Hematopoietic multipotent progenitor cell treated with erythropoietin and hydrocortisone succinate and interleukin-3 and kit ligand, for 8 days (in vitro differentiated cells): ENCODE data around the gene PRELP.
"Not testable (repeated sequence)": the region's sequence is repeated elsewhere in the genome, so short reads cannot be mapped to it uniquely, and the experiment has no call there.

ENCODE experiments used
- DNase-seq: peaks from one replicate; pipeline ENCODE4 v3.0.0-alpha.2; 2015

The PRELP gene

GRCh38 chr1:203475012-203475981, at the start of gene PRELP:
PRELP (plus strand) TSS chr1:203475806; CDS start chr1:203483185, 7,379 bp downstream.
- DNase-seq, result no peak

DNA sequence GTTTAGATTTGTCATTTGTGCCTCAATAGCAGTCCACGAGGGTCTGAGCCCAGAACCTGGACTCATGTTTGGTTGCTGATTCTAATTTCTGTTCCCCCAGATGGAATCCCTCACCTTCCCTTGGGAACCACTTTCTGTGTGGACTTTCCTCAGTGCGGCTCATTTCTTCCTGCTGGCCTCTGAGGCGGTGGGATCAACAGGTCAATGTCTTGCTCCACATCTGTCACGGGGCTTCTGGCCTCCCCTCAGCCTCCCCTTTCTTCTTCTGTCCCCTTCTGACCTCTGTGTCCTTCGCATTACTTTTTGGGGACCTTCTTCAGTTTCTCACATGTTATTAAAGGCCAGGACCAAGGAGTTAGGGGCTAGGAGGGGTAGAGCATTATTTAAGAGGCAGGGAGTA, 49.2 kb upstream of the PRELP start:
- no peak for DNase-seq

DNA sequence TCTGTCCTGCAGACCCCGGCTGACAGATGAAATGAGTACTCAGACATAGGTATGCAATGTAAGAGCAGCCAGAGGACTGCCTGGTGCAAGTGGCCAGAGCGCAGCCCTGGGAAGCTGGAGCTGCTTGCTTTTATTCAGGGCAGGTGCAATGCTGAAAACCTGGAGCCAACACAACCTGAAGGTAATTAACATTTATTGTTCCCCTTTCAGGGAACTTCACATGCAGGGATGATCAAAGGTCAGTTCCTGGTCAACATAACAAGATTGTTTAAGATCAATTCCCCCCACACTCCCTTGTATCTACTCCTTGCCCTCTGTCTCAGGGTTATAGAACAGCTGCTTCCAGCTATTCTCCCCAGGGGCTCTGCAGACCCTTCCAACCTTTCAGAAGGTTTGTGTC, 48.7 kb upstream of the PRELP start:
- no peak for DNase-seq

DNA sequence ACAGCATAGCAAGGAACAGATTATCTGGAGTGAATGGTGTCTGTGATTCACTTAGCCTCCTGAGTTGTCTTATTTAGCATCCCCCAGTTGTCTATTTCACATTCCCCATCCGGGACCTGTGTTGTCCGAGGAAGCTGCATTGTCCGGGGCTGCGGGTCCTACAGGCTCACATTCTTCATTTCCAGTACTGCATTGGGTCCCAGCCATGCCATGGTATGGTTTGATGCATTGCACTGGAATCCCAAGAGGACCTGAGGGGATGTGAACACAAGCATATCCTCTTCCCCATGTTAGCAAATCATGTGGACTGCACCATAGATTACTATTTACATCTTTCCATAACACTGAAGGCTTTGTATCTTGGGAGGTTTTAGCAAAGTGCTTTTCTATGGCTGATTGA, 48.2 kb upstream of the PRELP start:
- DNase-seq, result no peak

DNA sequence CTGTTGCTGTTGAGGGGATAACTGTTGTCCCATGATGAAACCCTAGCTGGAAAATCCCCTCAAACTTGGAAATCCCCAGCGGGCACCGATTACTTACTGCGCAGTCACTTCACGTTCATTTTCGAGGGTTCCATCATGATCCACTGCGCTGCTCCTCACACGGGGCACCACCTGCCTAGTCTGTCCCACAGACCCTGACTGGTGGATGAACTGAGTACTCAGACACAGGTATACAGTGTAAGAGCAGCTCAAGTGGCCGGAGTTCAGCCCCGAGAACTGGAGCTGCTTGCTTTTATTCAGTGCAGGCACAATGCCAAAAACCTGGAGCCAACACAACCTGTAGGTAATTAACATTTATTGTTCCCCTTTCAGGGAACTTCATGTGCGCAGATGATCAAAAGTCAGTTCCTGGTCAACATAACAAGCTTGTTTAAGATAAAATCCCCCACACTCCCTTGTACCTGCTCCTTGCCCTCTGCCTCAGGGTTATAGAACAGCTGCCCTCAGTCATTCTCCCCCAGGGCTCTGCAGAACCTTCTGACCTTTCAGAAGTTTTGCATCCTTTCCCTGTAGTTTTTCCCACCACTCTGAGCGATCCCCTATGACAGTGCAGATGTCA, 46.5 kb upstream of the PRELP start:
- DNase-seq, result no peak

- DNase-seq, result no peak
These were observed 40.0 kb upstream of the PRELP start for GRCh38 chr1:203435615-203436014.

GRCh38 chr1:203437696-203438315, 37.8 kb upstream of the PRELP start:
- DNase-seq, result peak; percentile 23

DNA sequence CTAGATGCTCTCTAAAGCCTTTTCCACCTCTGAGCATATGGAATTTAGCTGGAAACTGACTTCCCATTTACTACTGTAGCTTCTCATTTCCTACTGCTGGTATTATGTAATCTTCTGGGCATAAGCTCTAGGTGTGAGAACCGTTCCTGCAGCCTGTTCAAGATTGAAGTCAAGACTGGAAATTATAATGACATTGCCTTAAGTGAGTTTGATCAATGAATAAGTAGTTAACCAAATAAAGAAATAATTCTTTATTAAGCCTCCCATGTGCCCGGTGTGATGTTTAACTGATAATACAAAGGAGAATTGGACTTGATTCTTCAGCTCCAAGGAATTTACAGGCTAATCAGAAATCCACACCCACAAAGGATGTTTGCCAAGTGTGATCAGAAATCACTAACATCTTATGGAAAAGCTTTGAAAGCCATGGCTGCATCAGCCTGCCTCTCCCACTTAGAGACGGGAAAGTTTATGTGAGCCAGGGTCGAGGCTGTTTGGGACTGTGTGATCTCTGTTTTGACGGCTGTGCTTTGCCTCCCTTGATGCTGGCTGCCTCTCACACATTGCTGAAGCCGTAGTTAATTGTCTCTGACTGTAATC, 36.4 kb upstream of the PRELP start:
- no peak for DNase-seq

- DNase-seq, result no peak
These were observed 34.8 kb upstream of the PRELP start for GRCh38 chr1:203440771-203441170.

DNA sequence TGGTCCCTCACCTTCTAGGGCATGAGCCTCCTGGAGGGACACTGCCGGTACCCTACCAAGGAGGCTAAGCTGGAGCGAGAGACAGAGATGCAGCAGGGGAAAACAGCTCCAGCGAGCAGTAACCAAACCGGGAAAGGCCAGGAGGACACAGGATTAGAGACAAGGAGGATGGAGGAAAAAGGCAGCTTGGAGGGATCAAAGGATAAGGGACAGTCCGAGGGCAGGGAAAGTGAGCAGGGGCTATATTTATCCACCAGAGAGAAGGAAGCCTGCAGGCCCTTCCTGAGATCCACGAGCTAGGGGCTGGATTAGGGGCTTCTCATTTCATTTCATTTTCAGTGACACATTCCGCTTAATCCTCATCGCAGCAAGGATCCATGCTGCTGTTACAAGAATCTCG, 33.8 kb upstream of the PRELP start:
- no peak for DNase-seq

- no peak for DNase-seq
These were observed 32.8 kb upstream of the PRELP start for GRCh38 chr1:203442821-203443220.

DNA sequence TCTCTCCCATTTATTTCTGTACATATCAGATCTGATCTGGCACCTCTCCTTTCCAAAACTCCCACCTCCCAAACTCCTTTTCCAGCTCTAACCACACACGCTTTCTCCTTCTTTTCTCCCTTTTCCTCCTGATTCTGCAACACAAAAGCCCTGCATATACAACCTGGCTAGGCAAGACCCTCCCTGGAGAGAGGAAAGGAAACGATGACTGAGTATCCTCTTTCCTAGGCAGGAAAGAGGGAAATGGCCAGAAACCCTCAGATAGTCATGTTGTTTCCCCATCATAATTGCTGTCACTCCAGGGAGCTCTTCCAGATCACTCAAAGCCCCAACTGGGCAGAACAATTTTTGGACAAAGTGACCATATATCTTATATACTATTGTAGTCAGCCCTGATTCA, 32.3 kb upstream of the PRELP start:
- DNase-seq, result no peak

- no peak for DNase-seq
These were observed 31.4 kb upstream of the PRELP start for GRCh38 chr1:203444171-203444576.

DNA sequence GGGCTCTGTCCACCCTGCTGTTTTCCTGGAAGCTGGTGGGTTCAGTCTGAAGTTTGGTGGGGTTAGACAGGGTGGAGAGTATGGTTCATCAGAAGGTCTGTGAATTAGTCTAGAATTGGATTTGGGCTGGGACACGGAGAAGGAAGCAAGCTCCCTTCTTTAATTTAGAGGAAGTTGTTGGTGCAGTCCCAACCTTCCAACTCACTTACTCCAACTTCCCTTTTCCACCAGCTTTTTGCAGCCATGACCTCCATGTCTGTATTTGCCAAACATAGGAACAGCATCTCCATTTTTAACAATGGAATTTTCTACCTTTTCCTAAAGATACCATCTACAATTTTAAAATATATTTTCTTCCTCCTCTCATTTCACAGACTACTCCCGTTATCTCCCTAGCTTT, 28.5 kb upstream of the PRELP start:
- DNase-seq, result no peak

DNA sequence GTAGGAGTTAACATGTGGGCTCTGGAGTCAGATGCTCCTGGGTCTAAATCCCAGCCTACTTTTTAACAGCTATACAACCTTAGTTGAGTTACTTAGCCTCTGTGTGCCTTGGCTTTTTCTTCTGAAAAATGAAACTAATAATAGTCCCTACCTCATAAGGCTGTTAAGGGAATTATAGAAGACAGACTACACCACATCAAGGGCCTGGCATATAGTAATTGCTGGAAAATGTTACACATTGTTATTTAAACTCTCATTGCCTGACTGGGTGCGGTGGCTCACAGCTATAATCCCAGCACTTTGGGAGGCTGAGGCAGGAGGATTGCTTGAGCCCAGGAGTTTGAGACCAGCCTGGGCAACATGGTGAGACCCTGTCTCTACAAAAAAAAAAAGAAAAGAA, 28.0 kb upstream of the PRELP start:
- not testable (repeated sequence) for DNase-seq

- DNase-seq, result no peak
These were observed 27.0 kb upstream of the PRELP start for GRCh38 chr1:203448521-203449061.

GRCh38 chr1:203450001-203450400, 25.6 kb upstream of the PRELP start:
- no peak for DNase-seq

DNA sequence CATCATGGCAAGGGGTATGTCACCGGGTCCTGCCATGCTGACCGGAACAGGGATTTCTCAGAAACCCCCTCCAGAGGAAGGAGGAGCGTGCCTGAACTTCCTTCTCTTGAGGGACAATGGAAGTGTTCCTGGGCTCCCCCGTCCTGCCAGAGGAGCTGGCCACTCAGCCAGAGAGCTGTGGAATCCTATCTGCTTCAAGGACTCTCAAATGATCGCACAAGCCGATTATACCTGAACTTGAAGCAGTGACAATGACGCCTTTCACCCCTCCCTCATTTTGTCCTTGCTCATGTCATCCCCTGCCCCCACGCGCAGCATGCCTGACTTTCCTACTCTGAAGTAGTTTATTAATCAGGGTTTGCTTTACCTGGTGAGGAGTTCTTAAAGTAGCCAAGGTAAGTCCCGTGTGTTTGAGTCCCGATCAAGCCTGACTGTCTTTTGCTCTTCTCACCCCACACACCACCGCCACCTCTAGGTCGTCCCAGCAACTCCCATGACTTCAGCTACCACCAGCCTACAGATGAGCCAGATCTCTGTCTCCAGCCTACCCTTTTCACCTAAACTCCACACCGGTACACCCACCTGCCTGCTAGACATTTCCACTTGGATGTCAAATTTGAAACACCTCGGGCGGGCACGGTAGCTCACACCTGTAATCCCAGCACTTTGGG, 25.0 kb upstream of the PRELP start:
- DNase-seq, result no peak

DNA sequence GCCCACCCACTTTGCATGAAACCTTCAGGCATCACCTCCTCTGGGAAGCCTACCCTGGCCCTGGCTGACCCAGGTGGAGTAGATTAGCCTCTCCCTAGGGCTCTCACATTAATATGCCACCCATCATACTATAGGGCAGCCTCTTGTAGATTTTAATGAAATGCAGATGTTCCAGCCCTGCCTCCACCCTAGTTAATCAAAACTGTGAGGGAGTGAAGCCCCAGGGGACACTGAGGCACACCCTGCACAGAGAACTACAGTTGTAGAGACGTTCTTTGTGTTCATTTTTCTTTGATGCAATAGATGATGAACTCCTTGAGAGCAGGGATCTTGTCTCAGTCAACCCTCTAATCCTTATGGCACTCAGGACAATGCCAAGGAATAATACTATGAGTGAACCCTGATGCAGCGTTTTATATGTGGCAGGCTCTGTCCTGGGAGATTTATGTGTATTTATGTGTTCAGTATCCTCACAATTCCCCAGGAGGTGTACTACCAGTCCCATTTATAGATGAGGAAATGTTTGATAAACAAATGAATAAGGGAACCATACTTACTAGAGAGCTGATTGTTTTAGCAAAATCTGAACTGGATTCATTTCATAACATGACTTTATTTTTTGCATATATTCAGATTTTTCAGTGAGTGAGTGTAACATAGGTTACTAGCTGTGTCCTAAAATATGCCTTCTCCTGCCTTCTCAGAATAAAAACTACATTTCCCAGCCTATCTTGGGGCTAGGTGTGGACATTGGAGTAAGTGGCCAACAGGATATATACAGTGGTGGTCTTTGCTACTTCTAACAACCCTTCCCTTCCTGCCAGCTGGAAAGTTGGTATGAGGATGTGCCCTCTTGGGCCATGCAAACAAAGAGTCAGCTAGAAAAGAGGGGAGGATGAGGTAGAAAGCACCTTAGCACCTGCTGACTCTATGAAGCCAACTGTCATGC, 23.5 kb upstream of the PRELP start:
- no peak for DNase-seq

- no peak for DNase-seq
These were observed 22.6 kb upstream of the PRELP start for GRCh38 chr1:203453016-203453415.

GRCh38 chr1:203453616-203454015, 22.0 kb upstream of the PRELP start:
- DNase-seq, result no peak
